NCI-H1436 treated with DMSO at 0.1 percent for 48 hours (cell line): Measurements from ENCODE around the gene RNF227.
A peak's percentile ranks its signal among the peaks of the same experiment; 100 is the strongest.

Experiments
- DNase-seq: peaks from one replicate; lab custom pipeline; 2025; lab: John Stamatoyannopoulos, UW

Gene RNF227

GRCh38 chr17:7930841-7931631, 14.9 kb upstream of the RNF227 start:
- no peak for DNase-seq

GRCh38 chr17:7929158-7930023, 13.3 kb upstream of the RNF227 start, which contains the start of gene KCNAB3:
TSS of gene KCNAB3 (minus strand) at chr17:7929856. CDS start at chr17:7929435, 421 bp downstream.
- DNase-seq, result peak; percentile 5

GRCh38 chr17:7927596-7927995, 11.5 kb upstream of the RNF227 start:
- DNase-seq, result no peak

- DNase-seq, result peak; percentile 24
These were observed 6.9 kb upstream of the RNF227 start for GRCh38 chr17:7922845-7923628.

GRCh38 chr17:7922269-7922844, 6.3 kb upstream of the RNF227 start:
- no peak for DNase-seq

GRCh38 chr17:7916808-7917207, 719 bp upstream of the RNF227 start:
- no peak for DNase-seq

GRCh38 chr17:7916385-7916682, 245 bp upstream of the RNF227 start:
- DNase-seq, result no peak

- no peak for DNase-seq
These were observed 894 bp downstream of the RNF227 start for GRCh38 chr17:7915179-7915610.

GRCh38 chr17:7912927-7913524, 3.1 kb downstream of the RNF227 start:
- peak; percentile 32 for DNase-seq

- no peak for DNase-seq
These were observed 5.0 kb downstream of the RNF227 start for GRCh38 chr17:7911116-7911515.

- DNase-seq, result no peak
These were observed 5.4 kb downstream of the RNF227 start for GRCh38 chr17:7910711-7911110.

- no peak for DNase-seq
These were observed 5.8 kb downstream of the RNF227 start for GRCh38 chr17:7910281-7910680.

- DNase-seq, result no peak
These were observed 7.0 kb downstream of the RNF227 start for GRCh38 chr17:7909089-7909488.

- no peak for DNase-seq
These were observed 12.7 kb downstream of the RNF227 start for GRCh38 chr17:7903154-7904103.

GRCh38 chr17:7897773-7898172, 18.3 kb downstream of the RNF227 start:
- no peak for DNase-seq

- no peak for DNase-seq
These were observed 19.0 kb downstream of the RNF227 start for GRCh38 chr17:7897090-7897489.

- no peak for DNase-seq
These were observed 21.2 kb downstream of the RNF227 start for GRCh38 chr17:7894866-7895265.

GRCh38 chr17:7894226-7894625, 21.9 kb downstream of the RNF227 start:
- no peak for DNase-seq

- DNase-seq, result no peak
These were observed 22.8 kb downstream of the RNF227 start for GRCh38 chr17:7893187-7893880.
